ENCODE results near the gene ADH1B. TPM values are rescaled to one million over a fixed set of nuclear protein-coding genes. Genes with fewer than 3 reads are reported as not detected.

ADH1B gene
- total RNA-seq, 1 experiment from 2014 or later = 1.8 TPM

DNA sequence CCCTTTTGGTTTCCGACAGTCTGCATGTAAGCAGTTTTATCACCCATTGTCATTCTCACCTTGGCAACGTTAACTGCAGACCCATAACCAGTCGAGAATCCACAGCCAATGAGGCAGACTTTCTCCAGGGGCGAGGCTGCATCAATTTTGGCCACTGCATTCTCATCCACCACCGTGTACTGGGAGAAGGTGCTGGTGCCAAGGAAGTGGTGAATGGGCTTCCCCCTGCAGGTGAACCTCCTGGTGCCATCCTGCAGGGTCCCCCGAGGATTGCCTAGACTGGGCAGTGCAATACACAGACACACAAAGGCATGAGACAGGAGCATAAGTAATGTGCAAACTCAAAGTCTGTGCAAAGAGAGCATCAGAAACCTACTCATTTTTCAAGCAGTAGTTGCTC lies 5.4 kb downstream of the ADH1B start:
- Histone ChIP-seq H3K27me3 (ENCODE audit: insufficient read depth, low read length) (no peaks in the 10 kb centered on the region), H3K4me2 (ENCODE audit: low read length) (no peak overlapping the region), H2AFZ (ENCODE audit: low read depth, low read length, poor library complexity, severe bottlenecking) (no peak overlapping the region), H3K4me1 (ENCODE audit: control insufficient read depth in 1 of 2, insufficient read depth in 2 of 2, low read length in 2 of 2) (no peaks in the 10 kb centered on the region), H3K9ac (ENCODE audit: low read length) (no peak overlapping the region), H3K79me2 (ENCODE audit: insufficient read depth, low read length) (no peaks in the 10 kb centered on the region), H3K36me3 (ENCODE audit: control insufficient read depth in 1 of 2, insufficient read depth in 2 of 2, low read length in 2 of 2) (no peaks in the 10 kb centered on the region), H3K4me3 (replicated peaks in 1 of 2; ENCODE audit: low read depth in 1 of 2, low read length in 2 of 2) (no peak overlapping the region), H3K9me3 (ENCODE audit: control insufficient read depth in 1 of 2, insufficient read depth in 1 of 2, low read depth in 1 of 2, low read length in 2 of 2) (no peaks in the 10 kb centered on the region), H3K27ac (ENCODE audit: low read depth, low read length) (no peak overlapping the region), H4K20me1 (ENCODE audit: insufficient read depth) (no peaks in the 10 kb centered on the region), H3K9me2 (ENCODE audit: insufficient read depth) (no peaks in the 10 kb centered on the region; the same call in 1 of the 2 replicates)
- ChIA-PET CTCF (no interaction called here), RAD21 (ENCODE audit: low non-redundant PET in 1 of 2, low total read pairs in 2 of 2, uncharacterized antibody in 2 of 2, unreplicated experiment in 2 of 2) (no interaction called here), POLR2A (no interaction called here)
- intact Hi-C loops (cut with micrococcal nuclease) = no loop called here
- BruUV-seq (replicated peaks) = no TSS peak
- ATAC-seq = no peak
- TF ChIP-seq, protein P1, sequence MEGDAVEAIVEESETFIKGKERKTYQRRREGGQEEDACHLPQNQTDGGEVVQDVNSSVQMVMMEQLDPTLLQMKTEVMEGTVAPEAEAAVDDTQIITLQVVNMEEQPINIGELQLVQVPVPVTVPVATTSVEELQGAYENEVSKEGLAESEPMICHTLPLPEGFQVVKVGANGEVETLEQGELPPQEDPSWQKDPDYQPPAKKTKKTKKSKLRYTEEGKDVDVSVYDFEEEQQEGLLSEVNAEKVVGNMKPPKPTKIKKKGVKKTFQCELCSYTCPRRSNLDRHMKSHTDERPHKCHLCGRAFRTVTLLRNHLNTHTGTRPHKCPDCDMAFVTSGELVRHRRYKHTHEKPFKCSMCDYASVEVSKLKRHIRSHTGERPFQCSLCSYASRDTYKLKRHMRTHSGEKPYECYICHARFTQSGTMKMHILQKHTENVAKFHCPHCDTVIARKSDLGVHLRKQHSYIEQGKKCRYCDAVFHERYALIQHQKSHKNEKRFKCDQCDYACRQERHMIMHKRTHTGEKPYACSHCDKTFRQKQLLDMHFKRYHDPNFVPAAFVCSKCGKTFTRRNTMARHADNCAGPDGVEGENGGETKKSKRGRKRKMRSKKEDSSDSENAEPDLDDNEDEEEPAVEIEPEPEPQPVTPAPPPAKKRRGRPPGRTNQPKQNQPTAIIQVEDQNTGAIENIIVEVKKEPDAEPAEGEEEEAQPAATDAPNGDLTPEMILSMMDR (IDR thresholded peaks at IDR 0.05 in 2 of 3, conservative IDR thresholded peaks at IDR 0.05 in 1 of 3; ENCODE audit: borderline replicate concordance in 1 of 3, insufficient read depth in 1 of 3, low read depth in 2 of 3, low read length in 2 of 3) = no peak
- DNase-seq (ENCODE audit: low read depth, low spot score) = no peak

DNA sequence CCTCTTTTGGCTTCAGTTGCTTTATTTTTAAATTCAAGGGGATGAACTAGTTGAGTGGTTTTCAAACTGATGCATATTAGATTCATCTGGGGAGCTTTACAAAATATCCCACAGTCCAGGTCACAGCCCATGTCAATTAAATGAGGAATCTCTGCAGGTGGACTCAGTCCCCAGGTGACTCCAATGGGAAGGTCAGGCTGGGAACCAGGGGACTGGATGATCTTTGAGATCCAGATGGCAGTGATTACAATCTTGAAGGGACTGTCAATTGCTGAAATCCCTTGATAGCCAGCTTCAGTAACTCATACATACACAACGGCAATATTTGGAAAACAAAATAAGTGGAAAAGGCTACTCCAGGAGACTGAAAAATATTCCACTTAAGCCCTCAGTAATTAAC lies 7.0 kb downstream of the ADH1B start:
- RAD21 ChIA-PET (ENCODE audit: low non-redundant PET in 1 of 2, low total read pairs in 2 of 2, uncharacterized antibody in 2 of 2, unreplicated experiment in 2 of 2) = no interaction called here
- TF ChIP-seq RAD21 (IDR thresholded peaks at IDR 0.05; ENCODE audit: low read depth) = no peak
- TF ChIP-seq TCF7L2 (IDR thresholded peaks at IDR 0.05; ENCODE audit: borderline replicate concordance, extremely low read depth, insufficient read depth, insufficient read length) = no peak
- TF ChIP-seq, protein P2, sequence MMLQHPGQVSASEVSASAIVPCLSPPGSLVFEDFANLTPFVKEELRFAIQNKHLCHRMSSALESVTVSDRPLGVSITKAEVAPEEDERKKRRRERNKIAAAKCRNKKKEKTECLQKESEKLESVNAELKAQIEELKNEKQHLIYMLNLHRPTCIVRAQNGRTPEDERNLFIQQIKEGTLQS (IDR thresholded peaks at IDR 0.05) = no peak
- TF ChIP-seq, protein P3, sequence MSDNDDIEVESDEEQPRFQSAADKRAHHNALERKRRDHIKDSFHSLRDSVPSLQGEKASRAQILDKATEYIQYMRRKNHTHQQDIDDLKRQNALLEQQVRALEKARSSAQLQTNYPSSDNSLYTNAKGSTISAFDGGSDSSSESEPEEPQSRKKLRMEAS (IDR thresholded peaks at IDR 0.05) = no peak
- no peak for TF ChIP-seq FOSL1 (IDR thresholded peaks at IDR 0.05; ENCODE audit: low read depth)
- no peak for TF ChIP-seq EGR1 (IDR thresholded peaks at IDR 0.05; ENCODE audit: low read depth)
- TF ChIP-seq, protein P1 (IDR thresholded peaks at IDR 0.05 in 2 of 3, conservative IDR thresholded peaks at IDR 0.05 in 1 of 3; ENCODE audit: borderline replicate concordance in 1 of 3, insufficient read depth in 1 of 3, low read depth in 2 of 3, low read length in 2 of 3) = no peak
- TF ChIP-seq, protein P4, sequence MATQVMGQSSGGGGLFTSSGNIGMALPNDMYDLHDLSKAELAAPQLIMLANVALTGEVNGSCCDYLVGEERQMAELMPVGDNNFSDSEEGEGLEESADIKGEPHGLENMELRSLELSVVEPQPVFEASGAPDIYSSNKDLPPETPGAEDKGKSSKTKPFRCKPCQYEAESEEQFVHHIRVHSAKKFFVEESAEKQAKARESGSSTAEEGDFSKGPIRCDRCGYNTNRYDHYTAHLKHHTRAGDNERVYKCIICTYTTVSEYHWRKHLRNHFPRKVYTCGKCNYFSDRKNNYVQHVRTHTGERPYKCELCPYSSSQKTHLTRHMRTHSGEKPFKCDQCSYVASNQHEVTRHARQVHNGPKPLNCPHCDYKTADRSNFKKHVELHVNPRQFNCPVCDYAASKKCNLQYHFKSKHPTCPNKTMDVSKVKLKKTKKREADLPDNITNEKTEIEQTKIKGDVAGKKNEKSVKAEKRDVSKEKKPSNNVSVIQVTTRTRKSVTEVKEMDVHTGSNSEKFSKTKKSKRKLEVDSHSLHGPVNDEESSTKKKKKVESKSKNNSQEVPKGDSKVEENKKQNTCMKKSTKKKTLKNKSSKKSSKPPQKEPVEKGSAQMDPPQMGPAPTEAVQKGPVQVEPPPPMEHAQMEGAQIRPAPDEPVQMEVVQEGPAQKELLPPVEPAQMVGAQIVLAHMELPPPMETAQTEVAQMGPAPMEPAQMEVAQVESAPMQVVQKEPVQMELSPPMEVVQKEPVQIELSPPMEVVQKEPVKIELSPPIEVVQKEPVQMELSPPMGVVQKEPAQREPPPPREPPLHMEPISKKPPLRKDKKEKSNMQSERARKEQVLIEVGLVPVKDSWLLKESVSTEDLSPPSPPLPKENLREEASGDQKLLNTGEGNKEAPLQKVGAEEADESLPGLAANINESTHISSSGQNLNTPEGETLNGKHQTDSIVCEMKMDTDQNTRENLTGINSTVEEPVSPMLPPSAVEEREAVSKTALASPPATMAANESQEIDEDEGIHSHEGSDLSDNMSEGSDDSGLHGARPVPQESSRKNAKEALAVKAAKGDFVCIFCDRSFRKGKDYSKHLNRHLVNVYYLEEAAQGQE (IDR thresholded peaks at IDR 0.05; ENCODE audit: low read depth) = no peak
- TF ChIP-seq ZFX (IDR thresholded peaks at IDR 0.05) = no peak
- TF ChIP-seq EZH2 (IDR thresholded peaks at IDR 0.05) = no peak
- no peak for TF ChIP-seq POLR2A (IDR thresholded peaks at IDR 0.05; ENCODE audit: borderline replicate concordance, extremely low read depth, insufficient read depth, insufficient read length)

More for the DNA sequence above, 7.0 kb downstream of the ADH1B start:
- ATAC-seq (no peak), DNase-seq (ENCODE audit: low read depth, low spot score) (no peak)
- Histone ChIP-seq H3K4me2 (ENCODE audit: low read length) (no peak overlapping the region), H3K36me3 (ENCODE audit: control insufficient read depth in 1 of 2, insufficient read depth in 2 of 2, low read length in 2 of 2) (no peaks in the 10 kb centered on the region), H3K9me2 (ENCODE audit: insufficient read depth) (no peaks in the 10 kb centered on the region; the same call in 1 of the 2 replicates), H3K4me3 (replicated peaks in 1 of 2; ENCODE audit: low read depth in 1 of 2, low read length in 2 of 2) (no peak overlapping the region), H4K20me1 (ENCODE audit: insufficient read depth) (no peaks in the 10 kb centered on the region), H3K27ac (ENCODE audit: low read depth, low read length) (no peak overlapping the region), H3K79me2 (ENCODE audit: insufficient read depth, low read length) (no peaks in the 10 kb centered on the region), H3K9me3 (ENCODE audit: control insufficient read depth in 1 of 2, insufficient read depth in 1 of 2, low read depth in 1 of 2, low read length in 2 of 2) (no peaks in the 10 kb centered on the region), H3K27me3 (ENCODE audit: insufficient read depth, low read length) (no peaks in the 10 kb centered on the region), H3K9ac (ENCODE audit: low read length) (no peak overlapping the region), H3K4me1 (ENCODE audit: control insufficient read depth in 1 of 2, insufficient read depth in 2 of 2, low read length in 2 of 2) (no peaks in the 10 kb centered on the region), H2AFZ (ENCODE audit: low read depth, low read length, poor library complexity, severe bottlenecking) (no peak overlapping the region)
- no TSS peak for BruUV-seq (replicated peaks)
- ChIA-PET POLR2A (no interaction called here), CTCF (no interaction called here)
- intact Hi-C loops (cut with micrococcal nuclease) = no loop called here

Data from HCT116 (cell line).